Ishikawa (cell line): ENCODE measurements around the gene RPAP3.
A peak's percentile ranks its signal among the peaks of the same experiment; 100 is the strongest.

Experiments
- CEBPB ChIP-seq: IDR thresholded peaks from 2 replicates; pipeline ENCODE4 v1.6.1; 2012
- CREB1 ChIP-seq: IDR thresholded peaks from 2 replicates; pipeline ENCODE4 v1.6.1; 2012; ENCODE audit warnings: low read depth
- EGR1 ChIP-seq: IDR thresholded peaks from 2 replicates; pipeline ENCODE4 v1.6.1; 2012
- EP300 ChIP-seq: IDR thresholded peaks from 2 replicates; pipeline ENCODE4 v1.6.1; 2012; ENCODE audit warnings: borderline replicate concordance
- FOXM1 ChIP-seq: IDR thresholded peaks from 2 replicates; pipeline ENCODE4 v1.6.1; 2012; ENCODE audit warnings: low read depth, borderline replicate concordance
- NFIC ChIP-seq: IDR thresholded peaks from 2 replicates; pipeline ENCODE4 v1.6.1; 2012
- RAD21 ChIP-seq: IDR thresholded peaks from 2 replicates; pipeline ENCODE4 v1.6.1; 2012; ENCODE audit warnings: low read depth
- TAF1 ChIP-seq: IDR thresholded peaks from 2 replicates; pipeline ENCODE4 v1.6.1; 2012; ENCODE audit warnings: low read depth, mild to moderate bottlenecking
- TCF12 ChIP-seq: IDR thresholded peaks from 2 replicates; pipeline ENCODE4 v1.6.1; 2012; ENCODE audit warnings: low read depth
- TEAD4 ChIP-seq: IDR thresholded peaks from 2 replicates; pipeline ENCODE4 v1.6.1; 2012
- YY1 ChIP-seq: IDR thresholded peaks from 2 replicates; pipeline ENCODE4 v1.6.1; 2012; ENCODE audit warnings: low read depth
- ZBTB7A ChIP-seq: IDR thresholded peaks from 2 replicates; pipeline ENCODE4 v1.6.1; 2012; ENCODE audit warnings: low read depth
- TF ChIP-seq, protein P1 (sequence below): IDR thresholded peaks from 2 replicates; pipeline ENCODE4 v1.6.1; 2012; ENCODE audit warnings: low read depth, mild to moderate bottlenecking
- TF ChIP-seq, protein P2 (sequence below): IDR thresholded peaks from 2 replicates; pipeline ENCODE4 v1.6.1; 2012
- TF ChIP-seq, protein P3 (sequence below): IDR thresholded peaks from 2 replicates; pipeline ENCODE4 v1.6.1; 2012

RPAP3 gene

DNA sequence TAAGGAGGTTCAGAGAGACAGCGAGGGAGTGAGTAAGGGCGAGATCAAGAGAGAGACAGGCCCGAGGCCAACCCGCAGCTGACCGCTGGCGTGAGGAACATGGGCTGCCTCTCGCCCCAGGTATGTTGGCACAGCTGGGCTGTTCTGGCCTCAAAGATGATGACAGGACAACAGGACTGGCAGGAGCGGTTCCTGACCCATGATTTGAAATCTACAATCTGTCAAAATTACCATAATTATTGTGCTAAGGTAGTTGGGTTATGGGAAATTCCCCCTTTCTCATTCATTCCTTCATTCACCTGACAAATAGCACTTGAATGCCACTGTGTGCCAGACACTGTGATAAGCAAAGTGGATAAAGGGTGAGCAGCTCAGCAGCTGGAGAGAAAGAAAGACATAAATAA, 24.5 kb upstream of the RPAP3 start:
- TF ChIP-seq, protein P1, sequence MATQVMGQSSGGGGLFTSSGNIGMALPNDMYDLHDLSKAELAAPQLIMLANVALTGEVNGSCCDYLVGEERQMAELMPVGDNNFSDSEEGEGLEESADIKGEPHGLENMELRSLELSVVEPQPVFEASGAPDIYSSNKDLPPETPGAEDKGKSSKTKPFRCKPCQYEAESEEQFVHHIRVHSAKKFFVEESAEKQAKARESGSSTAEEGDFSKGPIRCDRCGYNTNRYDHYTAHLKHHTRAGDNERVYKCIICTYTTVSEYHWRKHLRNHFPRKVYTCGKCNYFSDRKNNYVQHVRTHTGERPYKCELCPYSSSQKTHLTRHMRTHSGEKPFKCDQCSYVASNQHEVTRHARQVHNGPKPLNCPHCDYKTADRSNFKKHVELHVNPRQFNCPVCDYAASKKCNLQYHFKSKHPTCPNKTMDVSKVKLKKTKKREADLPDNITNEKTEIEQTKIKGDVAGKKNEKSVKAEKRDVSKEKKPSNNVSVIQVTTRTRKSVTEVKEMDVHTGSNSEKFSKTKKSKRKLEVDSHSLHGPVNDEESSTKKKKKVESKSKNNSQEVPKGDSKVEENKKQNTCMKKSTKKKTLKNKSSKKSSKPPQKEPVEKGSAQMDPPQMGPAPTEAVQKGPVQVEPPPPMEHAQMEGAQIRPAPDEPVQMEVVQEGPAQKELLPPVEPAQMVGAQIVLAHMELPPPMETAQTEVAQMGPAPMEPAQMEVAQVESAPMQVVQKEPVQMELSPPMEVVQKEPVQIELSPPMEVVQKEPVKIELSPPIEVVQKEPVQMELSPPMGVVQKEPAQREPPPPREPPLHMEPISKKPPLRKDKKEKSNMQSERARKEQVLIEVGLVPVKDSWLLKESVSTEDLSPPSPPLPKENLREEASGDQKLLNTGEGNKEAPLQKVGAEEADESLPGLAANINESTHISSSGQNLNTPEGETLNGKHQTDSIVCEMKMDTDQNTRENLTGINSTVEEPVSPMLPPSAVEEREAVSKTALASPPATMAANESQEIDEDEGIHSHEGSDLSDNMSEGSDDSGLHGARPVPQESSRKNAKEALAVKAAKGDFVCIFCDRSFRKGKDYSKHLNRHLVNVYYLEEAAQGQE: no peak
- TF ChIP-seq, protein P2, sequence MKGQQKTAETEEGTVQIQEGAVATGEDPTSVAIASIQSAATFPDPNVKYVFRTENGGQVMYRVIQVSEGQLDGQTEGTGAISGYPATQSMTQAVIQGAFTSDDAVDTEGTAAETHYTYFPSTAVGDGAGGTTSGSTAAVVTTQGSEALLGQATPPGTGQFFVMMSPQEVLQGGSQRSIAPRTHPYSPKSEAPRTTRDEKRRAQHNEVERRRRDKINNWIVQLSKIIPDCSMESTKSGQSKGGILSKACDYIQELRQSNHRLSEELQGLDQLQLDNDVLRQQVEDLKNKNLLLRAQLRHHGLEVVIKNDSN: no peak
- TF ChIP-seq RAD21: no peak
- TF ChIP-seq EGR1: no peak
- no peak for TF ChIP-seq EP300
- TF ChIP-seq NFIC: no peak
- TF ChIP-seq, protein P3, sequence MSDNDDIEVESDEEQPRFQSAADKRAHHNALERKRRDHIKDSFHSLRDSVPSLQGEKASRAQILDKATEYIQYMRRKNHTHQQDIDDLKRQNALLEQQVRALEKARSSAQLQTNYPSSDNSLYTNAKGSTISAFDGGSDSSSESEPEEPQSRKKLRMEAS: no peak
- TF ChIP-seq CREB1: no peak

DNA sequence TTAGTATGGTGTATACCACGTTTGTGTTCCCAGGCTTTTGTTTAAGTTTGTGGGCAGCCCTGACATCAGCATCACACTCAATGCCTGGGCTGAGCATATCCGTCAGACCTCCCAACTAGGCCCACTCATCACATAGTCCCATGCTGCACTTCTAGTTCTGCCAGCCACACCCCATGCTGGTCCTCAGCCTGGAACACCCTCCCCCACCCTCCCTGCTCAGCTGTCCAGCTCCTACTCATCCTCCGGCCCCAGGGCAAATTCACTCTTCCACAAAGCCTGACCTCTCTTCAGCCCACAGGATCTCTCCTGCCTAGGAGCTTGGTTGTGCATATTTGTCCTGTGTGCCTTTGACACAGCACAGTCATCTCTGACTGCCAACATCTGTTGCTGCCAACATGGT, 23.4 kb upstream of the RPAP3 start:
- TF ChIP-seq YY1: no peak
- TF ChIP-seq, protein P1: no peak

DNA sequence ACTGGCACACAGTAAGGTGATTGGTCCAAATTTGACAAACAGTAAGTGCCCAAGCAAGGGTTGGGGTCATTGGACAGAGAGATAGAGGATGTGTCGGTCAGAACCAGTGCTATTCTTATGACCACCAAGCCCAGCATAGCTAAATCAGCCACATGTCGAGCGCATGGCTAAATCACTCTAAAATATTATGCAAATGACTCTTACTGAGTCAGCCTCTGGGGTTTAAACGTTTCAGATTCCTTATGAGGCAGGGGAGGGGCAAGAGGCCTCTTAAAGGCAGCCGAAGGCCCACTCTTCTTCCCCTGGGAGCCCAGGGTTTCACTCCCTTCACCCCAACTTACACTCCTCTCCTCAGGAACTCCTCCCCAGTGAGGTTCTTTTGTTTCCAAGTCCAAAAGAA, 20.1 kb upstream of the RPAP3 start:
- TF ChIP-seq, protein P3: peak; percentile 35; the same call in 1 of the 2 replicates
- TF ChIP-seq YY1: no peak

DNA sequence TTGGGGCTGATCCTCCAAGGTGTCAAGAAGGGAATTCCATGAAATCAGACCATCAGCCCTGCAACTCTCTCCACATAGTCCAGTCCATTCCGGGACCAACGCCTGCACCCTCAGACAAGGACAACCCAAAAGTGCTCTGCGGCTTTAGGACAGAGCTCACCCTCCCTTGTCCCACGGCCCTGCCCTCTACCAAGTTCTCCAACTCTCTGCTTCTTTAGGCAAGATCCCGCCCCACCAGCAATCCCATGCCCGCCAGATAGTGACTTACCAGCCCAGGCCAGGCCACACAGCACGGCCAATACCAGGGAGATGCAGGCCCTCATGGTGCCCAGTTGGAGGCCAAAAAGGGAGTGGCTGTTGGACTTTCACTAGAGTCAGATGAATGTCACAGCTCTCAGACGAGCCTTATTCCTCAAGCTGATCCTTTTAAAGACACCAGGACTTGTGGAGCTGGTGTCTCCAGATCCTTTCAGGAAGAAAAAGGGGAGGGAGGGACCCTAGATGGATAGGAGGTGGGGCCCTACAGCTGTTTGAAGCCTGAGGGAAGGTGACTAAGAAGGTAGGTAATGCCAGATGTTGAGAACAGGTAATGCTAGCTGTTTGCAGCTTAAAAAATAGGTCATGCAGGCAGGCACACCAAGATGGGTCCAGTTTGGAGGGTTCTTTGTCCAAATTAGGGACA, 19.4 kb upstream of the RPAP3 start, which contains the start of gene ENDOU:
Gene ENDOU (minus strand): TSS at position 400 of the 682 bp plus-strand sequence. CDS start 77 bp downstream, at position 323.
- TF ChIP-seq EGR1 (no peak), ZBTB7A (no peak), TEAD4 (no peak), RAD21 (no peak), CEBPB (no peak), TCF12 (no peak), YY1 (no peak)
- TF ChIP-seq, protein P1: no peak

DNA sequence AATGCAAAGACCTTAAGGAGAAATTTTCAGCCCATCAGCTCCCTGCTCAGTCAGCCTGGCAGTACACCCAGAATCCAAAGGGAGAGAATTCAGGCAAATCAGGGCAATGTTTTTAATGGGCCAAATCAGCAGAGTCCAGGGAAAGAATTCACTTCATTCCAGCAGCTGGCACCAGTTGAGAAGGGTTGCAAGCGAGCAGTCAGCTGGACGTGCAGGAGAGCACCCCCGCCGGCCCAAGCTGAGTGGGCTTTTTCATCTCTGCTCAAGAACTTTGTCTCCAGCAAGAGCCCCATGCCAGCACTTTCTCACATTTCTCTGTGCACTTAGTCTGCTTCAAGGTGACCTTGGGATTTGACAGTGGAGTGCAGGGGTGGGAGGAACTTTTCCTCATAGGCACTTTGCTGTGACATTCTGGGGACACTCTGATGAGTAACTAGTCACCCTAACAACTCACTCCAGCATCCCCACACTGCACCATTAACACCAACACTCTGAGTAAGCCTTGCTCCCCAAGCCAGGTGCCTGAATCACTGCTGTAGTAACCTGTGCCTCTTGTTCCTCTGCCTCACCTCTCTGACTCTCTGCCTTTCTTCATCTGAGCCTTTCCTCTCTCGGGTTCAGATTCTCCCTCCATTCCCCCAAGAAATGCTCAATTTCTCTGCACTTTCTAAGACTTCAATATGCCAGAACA, 17.3 kb upstream of the RPAP3 start:
- TF ChIP-seq TEAD4 (no peak), FOXM1 (no peak), TAF1 (no peak), YY1 (no peak), CEBPB (no peak)
- TF ChIP-seq, protein P3: no peak
